ENCODE measurements around the gene OR11A1. TPM values are rescaled to one million over a fixed set of nuclear protein-coding genes. Genes with fewer than 3 reads are reported as not detected.

Gene OR11A1
- total RNA-seq, 6 experiments from 2014 or later: not detected

- no peak within 1 kb of the TSS for H3K27ac Mint-ChIP-seq
- no peaks in the 10 kb centered on the region for H3K27me3 Mint-ChIP-seq (ENCODE audit: insufficient read depth)
- peaks cover 58% of the 10 kb centered on the region for H3K9me3 Mint-ChIP-seq
- no peak for DNase-seq
- H3K4me1 Mint-ChIP-seq (ENCODE audit: low read depth): no peaks in the 10 kb centered on the region
- no peak within 1 kb of the TSS for H3K4me3 Mint-ChIP-seq
- no peak for TF ChIP-seq CTCF (IDR thresholded peaks at IDR 0.05)
- peaks cover 5% of the 10 kb centered on the region; the same call in 1 of the 2 replicates for H3K36me3 Mint-ChIP-seq (ENCODE audit: low read depth)
These were observed 61.5 kb downstream of the OR11A1 start, which contains the start of gene OR12D2 for GRCh38 chr6:29395331-29395730. TSS of gene OR12D2 (plus strand) at chr6:29395631. CDS start at chr6:29396700, 1,069 bp downstream.

GRCh38 chr6:29388533-29388932, 68.3 kb downstream of the OR11A1 start:
- H3K27me3 Mint-ChIP-seq (ENCODE audit: insufficient read depth): no peaks in the 10 kb centered on the region
- TF ChIP-seq CTCF (IDR thresholded peaks at IDR 0.05): no peak
- no peak overlapping the region for H3K27ac Mint-ChIP-seq
- peaks cover 37% of the 10 kb centered on the region for H3K9me3 Mint-ChIP-seq
- H3K4me3 Mint-ChIP-seq: no peak overlapping the region
- no peaks in the 10 kb centered on the region for H3K4me1 Mint-ChIP-seq (ENCODE audit: low read depth)
- no peaks in the 10 kb centered on the region for H3K36me3 Mint-ChIP-seq (ENCODE audit: low read depth)
- no peak for DNase-seq

- Mint-ChIP-seq H3K27me3 (ENCODE audit: insufficient read depth) (no peaks in the 10 kb centered on the region), H3K36me3 (ENCODE audit: low read depth) (no peaks in the 10 kb centered on the region), H3K27ac (no peak overlapping the region), H3K4me3 (no peak overlapping the region), H3K4me1 (ENCODE audit: low read depth) (no peaks in the 10 kb centered on the region), H3K9me3 (peaks cover 45% of the 10 kb centered on the region)
- TF ChIP-seq CTCF (IDR thresholded peaks at IDR 0.05): no peak
- DNase-seq: no peak
These were observed 80.9 kb downstream of the OR11A1 start for GRCh38 chr6:29376003-29376402.

Other genes with a start within 250 kb of the OR11A1 start
- not detected for gene OR14J1, start 155.4 kb downstream of the OR11A1 start, total RNA-seq (2021; fragmentation: NEBNext Ultra II Directional; extraction: Animal tissue kit (Norgen Biotek cat#: 25700))
- not detected for gene OR5V1, start 88.2 kb downstream of the OR11A1 start, total RNA-seq (2021; fragmentation: NEBNext Ultra II Directional; extraction: Animal tissue kit (Norgen Biotek cat#: 25700))
- not detected for gene OR12D3, start 81.8 kb downstream of the OR11A1 start, total RNA-seq (2021; fragmentation: NEBNext Ultra II Directional; extraction: Animal tissue kit (Norgen Biotek cat#: 25700))
- not detected for gene OR12D2, start 61.4 kb downstream of the OR11A1 start, total RNA-seq (2021; fragmentation: NEBNext Ultra II Directional; extraction: Animal tissue kit (Norgen Biotek cat#: 25700))
- gene OR12D1, start 42.1 kb downstream of the OR11A1 start, total RNA-seq (2021; fragmentation: NEBNext Ultra II Directional; extraction: Animal tissue kit (Norgen Biotek cat#: 25700)): not detected
- gene OR10C1, start 17.8 kb downstream of the OR11A1 start, total RNA-seq (2021; fragmentation: NEBNext Ultra II Directional; extraction: Animal tissue kit (Norgen Biotek cat#: 25700)): not detected
- gene OR2H1, start 84 bp upstream of the OR11A1 start, total RNA-seq (2021; fragmentation: NEBNext Ultra II Directional; extraction: Animal tissue kit (Norgen Biotek cat#: 25700)): not detected
- not detected for gene MAS1L, start 30.9 kb upstream of the OR11A1 start, total RNA-seq (2021; fragmentation: NEBNext Ultra II Directional; extraction: Animal tissue kit (Norgen Biotek cat#: 25700))
- not detected for gene UBD, start 102.7 kb upstream of the OR11A1 start, total RNA-seq (2021; fragmentation: NEBNext Ultra II Directional; extraction: Animal tissue kit (Norgen Biotek cat#: 25700))
- gene OR2H2, start 128.1 kb upstream of the OR11A1 start, total RNA-seq (2021; fragmentation: NEBNext Ultra II Directional; extraction: Animal tissue kit (Norgen Biotek cat#: 25700)): not detected
- gene GABBR1, start 176.1 kb upstream of the OR11A1 start, total RNA-seq (2021; fragmentation: NEBNext Ultra II Directional; extraction: Animal tissue kit (Norgen Biotek cat#: 25700)): 10 to 100 TPM; 13.5 to 17.9 (median 17.4) TPM
- not detected for gene MOG, start 200.0 kb upstream of the OR11A1 start, total RNA-seq (2021; fragmentation: NEBNext Ultra II Directional; extraction: Animal tissue kit (Norgen Biotek cat#: 25700))
- gene ZFP57, start 224.1 kb upstream of the OR11A1 start, total RNA-seq (2021; fragmentation: NEBNext Ultra II Directional; extraction: Animal tissue kit (Norgen Biotek cat#: 25700)): not detected

Measured in HFFc6 (cell line).